PC-9 (cell line): ENCODE results near the gene PHPT1.

ENCODE experiments used
- CTCF ChIP-seq: fragments of 200-600 bp; sonication (generic); conservative IDR thresholded peaks from 2 replicates; pipeline ENCODE4 v1.6.1; 2017; ENCODE audit warnings: mixed run types, antibody characterized with exemption, mild to moderate bottlenecking, moderate library complexity
- EZH2 ChIP-seq: fragments of 200-600 bp; sonication (generic); IDR thresholded peaks from 2 replicates; pipeline ENCODE4 v1.8.0; 2017; ENCODE audit warnings: antibody characterized with exemption, low read depth

GRCh38 chr9:136824496-136825225 lies 24.5 kb upstream of the PHPT1 start:
- TF ChIP-seq CTCF (no peak), EZH2 (no peak)
